Erythroblast (primary cell): ENCODE data around the gene RELN.
A peak's percentile ranks its signal among the peaks of the same experiment; 100 is the strongest.

Source experiments
- DNase-seq, 2 experiments: peaks; one replicate each; lab custom pipeline; 2025; lab: John Stamatoyannopoulos, UW
- GATA1 ChIP-seq: IDR thresholded peaks from 2 replicates; pipeline ENCODE4 v1.6.1; 2011; ENCODE audit warnings: low read depth, mild to moderate bottlenecking, control low read depth, low read length, moderate library complexity
- POLR2A ChIP-seq: IDR thresholded peaks from 2 replicates; pipeline ENCODE4 v1.6.1; 2011; ENCODE audit warnings: mild to moderate bottlenecking, low read length

The RELN gene

DNA sequence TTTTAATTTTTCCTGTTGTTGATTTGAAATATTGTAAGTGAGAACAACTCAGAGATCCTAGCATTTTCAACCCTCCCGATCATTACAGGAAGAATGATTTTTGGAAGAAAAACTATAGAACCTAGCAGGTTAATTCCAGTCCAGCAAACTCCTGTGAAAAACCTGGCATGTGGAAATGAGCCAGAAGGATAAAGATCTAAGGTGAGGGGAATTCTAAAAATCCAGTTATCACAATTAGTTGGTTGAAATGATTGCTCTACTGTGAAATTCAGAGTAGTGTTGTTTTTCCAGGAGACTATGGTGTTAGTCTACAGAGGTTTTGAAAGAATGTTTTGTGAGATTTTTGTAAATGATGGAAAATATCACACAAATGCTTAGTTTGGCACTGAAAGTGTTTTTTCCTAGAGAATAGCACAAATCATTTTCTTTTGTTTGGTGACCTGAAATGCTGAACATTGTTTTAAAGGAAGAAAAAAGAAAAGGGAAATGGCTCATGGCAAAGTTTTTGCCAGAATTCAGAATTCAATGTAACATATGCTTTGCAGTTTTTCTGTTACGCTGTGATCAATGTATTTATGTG is 391.0 kb downstream of the RELN start:
- no peak for DNase-seq
- TF ChIP-seq POLR2A (no peak), GATA1 (no peak)

DNA sequence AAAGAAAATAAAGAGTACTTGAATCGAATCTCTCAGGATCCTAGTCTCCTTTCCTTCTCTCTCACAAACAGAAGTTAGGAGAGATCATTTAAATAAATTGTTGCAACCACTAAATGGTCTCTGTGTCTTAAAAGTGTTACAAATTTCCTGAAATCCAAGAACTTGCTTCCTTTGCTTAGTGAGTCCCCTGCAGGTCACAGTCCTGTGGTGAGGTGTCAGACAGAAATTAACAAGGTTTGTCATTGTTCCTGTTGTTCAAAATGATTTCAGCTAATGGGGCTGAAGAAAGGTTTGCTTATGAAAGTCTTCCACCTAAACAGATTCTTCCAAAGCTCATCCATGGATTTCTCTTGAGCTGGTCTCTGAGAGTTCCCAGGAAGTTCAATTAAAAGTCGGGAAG is 391.9 kb downstream of the RELN start:
- TF ChIP-seq GATA1 (no peak), POLR2A (no peak)
- DNase-seq, result no peak

DNA sequence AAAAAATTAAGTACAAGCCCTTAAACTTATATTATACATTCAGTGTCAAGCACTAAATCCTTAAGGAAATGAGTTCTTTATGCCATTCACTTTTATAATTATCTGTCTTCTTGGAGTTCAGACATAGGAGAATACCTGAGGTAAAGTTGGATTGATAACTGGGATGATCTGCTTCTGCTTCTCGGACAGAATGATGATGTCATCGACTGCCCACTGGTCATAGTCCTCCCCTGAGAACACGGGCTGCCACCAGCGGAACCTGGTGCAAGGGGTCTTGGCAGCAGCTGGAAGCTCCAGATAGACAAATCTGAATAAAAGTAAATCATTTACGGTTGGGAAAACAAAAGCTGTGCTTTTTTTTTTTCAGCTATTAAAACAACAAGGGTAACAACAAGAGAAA is 395.3 kb downstream of the RELN start:
- no peak for DNase-seq
- TF ChIP-seq GATA1, result no peak
- no peak for TF ChIP-seq POLR2A

DNA sequence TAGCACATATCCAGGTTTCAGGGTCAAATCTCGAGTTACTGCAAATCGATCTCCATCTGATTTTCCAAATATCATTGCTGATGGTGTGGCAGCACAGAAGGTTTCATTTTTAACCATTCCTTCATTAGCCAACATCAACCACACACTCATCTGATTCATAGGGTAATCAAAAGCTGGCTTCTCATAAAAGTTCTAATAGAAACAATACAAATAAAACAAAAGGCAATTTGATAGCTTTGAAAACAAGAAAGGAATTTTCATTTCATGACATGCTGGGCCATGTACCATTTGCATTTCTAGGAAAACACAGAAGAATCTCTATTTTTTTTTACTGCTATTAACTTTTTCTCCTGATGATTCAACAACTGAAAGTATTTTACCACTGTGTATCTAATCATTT is 395.8 kb downstream of the RELN start:
- DNase-seq, result no peak
- TF ChIP-seq GATA1 (no peak), POLR2A (no peak)

DNA sequence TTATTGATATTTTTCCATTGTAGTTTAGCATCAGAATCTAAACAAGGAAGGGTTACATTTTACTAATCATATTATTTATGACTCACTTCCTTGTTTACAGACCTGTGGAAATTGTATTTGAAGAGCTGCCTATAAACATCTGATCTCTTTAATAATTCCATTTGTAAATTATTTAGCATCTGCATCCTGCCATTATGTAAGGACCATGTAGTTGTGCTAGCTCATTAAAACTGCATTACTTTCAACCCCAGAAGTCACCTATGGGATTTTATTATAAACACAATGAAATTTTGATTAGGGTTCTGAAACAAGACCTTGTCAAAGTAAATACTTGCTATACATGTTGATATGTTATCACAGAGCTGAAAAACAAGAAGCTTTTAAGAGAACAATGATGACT is 396.6 kb downstream of the RELN start:
- TF ChIP-seq GATA1, result no peak
- no peak for TF ChIP-seq POLR2A
- no peak for DNase-seq

DNA sequence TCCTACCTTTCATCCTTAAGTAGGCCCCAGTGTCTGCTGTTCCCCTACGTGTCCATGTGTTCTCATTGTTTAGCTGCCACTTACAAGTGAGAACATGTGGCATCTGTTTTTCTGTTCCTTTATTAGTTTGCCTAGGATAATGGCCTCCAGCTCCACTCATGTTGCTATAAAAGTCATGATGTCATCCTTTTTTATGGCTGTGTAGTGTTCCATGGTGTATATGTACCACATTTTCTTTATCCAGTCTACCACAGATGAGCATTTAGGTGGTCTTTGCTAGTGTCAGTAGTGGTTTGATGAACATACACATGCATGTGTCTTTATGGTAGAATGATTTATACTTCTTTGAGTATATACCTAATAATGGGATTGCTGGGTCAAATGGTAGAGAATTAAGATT is 397.3 kb downstream of the RELN start:
- TF ChIP-seq GATA1 (no peak), POLR2A (no peak)
- no peak for DNase-seq

DNA sequence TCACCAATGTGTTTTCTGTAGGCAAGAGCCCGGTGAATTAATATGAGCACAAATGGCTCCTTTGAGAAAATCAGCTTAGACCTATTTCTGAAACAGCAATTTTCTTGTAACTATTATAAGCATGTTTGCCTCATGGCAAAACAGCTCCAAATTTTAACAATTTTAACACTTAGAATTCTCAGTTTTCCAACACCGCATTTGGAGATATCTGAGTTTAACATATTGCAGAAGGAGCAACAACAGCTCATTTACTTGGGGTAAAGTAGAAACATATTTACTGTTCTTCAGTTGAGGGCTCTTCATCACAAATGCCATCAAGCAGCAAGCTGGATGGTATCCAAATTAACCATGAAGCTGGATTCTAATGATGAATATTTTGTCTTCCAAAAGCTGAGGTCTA is 409.4 kb downstream of the RELN start:
- TF ChIP-seq GATA1, result no peak
- TF ChIP-seq POLR2A, result no peak
- no peak for DNase-seq

DNA sequence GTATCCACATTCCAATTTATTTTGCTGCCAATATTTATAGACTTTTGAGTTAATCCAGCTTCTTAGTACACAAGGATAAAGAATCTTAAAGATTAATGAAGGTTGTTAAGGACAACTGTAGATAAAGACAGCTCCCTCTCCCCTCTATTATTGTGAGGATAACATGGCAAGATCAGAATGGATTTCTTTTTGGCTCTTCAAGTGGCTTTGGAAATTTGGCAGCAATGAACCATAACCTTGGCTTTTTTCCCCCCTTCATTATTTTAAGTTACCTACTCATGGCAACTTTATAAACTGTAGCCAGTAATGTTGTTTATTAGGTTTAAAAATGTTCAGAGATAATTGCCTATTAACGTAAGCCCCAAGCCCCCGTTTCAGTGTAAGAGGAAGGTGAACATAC is 412.4 kb downstream of the RELN start:
- DNase-seq, result no peak
- TF ChIP-seq POLR2A (no peak), GATA1 (no peak)

DNA sequence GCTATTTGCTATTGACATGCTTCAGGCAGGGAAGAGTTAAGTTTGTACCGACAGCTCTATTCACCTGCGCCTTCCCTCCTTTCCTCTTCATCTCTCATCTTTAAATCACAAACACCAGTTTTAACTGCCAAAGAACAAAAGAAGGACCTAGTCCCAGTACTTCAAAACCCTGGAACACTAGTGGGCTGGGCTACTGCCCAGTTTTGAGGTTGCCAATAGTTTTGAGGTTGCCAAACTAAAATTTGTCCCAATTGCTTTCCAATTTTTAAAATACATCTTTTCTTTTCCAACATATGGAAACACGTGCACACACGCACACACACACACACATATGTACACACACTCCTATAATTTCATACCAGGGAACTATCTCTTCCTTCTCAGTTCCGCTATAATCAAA is 412.8 kb downstream of the RELN start:
- TF ChIP-seq POLR2A (no peak), GATA1 (no peak)
- DNase-seq, result no peak

DNA sequence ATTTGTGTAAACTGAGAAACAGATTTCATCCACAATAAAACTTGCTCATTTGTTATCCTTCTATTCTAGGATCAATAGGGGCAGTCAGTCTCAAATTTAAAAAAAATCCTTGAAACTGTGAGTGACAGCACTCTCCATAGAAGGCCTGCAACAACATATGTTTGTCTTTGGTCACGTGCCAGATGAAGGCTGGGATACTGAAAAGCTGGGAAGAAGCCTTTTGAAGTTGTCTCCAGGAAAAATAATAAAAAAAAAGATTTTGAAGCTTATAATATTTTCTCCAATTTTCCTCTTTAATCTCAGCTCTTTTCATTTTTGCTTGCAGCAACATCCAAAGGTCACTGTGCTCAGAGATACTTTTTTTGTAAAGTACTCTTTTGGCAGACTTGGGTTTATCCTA is 414.9 kb downstream of the RELN start:
- no peak for TF ChIP-seq POLR2A
- no peak for TF ChIP-seq GATA1
- no peak for DNase-seq

DNA sequence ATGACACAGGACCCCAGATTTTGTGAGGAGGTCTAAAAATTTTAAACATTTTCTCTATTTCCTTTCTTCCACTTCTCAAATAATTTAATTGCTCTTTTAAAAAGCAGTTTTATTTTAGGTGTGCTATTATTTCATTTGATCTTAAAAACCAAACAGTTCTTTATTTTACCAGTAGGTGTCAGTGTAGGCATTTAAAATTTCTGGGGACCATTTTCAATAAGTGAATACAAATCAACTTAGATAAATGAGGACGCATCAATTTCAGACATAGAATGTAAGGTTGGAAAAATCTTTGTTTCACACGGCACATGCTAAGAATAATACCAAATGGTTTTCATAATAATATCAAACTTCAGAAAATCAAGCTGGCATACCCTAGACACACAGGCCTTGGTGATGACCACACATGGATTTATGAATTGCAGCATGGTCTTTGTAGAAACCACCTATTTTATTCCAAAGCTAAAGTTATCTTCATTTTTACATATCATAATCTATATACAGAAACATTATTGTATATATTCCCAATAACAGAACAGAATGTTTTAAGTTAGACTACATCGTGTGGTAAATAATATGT is 415.9 kb downstream of the RELN start:
- DNase-seq, result peak; percentile 31 to 59
- TF ChIP-seq GATA1 (no peak), POLR2A (no peak)

DNA sequence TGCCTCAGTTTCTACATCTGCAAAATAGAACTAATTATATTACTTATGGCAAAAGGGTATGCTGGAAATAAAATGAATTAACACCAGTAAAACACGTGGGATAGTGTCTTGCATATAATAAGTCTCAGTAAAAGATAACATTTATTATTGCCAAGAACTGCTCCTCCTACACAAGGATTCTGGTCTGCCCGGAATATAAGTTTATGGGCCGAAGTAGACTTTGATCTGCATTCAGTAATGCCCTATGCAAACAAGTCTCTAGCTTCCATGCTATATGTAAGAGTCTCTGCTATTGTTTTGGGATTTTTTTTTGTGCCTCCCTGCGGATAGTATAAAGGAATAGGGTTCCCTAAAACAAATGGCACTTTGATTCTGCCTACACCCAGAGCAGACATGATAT is 417.9 kb downstream of the RELN start:
- TF ChIP-seq POLR2A, result no peak
- no peak for TF ChIP-seq GATA1
- DNase-seq, result no peak

DNA sequence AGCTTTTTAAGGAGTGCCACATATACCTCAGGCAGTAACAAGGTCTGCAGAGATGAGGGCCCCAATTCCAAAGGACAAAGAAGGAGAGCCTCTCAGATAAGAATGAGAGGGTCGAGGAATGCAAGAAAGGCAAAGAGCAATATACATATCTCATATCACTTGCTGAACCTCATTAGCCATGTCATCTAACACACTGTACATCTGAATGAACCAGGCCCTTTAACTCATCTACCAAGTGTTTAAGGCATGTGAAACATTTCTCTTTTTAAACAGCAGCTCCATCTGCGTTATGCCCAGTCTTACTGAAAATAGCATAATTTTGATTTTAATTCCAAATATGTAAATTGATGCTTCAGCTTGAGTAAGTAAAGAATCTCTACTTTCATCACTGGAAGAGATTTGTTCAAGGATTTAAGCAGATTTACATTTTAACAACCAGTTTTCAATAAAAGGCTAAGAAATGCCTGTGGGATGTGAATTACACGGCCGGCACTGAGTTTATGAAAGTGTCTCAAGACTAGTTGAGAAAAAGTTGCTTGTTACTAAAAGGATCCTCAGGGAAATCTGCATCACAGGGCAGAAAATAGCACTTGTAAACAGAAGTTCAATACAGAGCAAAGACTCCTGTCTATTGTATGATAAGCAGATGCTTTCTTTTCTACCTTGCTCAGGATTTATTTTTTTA is 419.7 kb downstream of the RELN start:
- DNase-seq, result no peak
- TF ChIP-seq GATA1 (no peak), POLR2A (no peak)

DNA sequence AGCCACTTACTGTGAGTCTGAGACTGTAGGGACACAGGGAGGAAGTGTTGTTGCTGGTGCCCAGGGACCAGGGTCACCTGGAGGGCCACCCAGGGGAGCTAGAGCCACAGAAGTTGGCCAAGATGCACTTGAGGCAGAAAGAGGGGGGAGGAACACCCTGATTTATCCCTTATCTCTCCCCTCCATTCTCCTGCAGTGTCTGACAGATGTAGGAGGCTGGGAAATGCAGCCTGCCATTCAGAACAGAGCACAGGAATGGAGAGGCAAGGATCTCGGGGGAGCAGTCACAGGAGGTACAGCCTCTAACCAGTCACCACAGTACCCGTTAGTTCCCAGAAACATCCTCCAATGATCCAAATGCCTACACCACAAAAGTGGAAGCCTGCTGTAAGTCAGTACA is 425.0 kb downstream of the RELN start:
- TF ChIP-seq GATA1, result no peak
- TF ChIP-seq POLR2A, result no peak
- DNase-seq, result no peak
